ENCODE measurements around the gene C4orf46.

Gene C4orf46

GRCh38 chr4:158649111-158649680, 22.5 kb downstream of the C4orf46 start:
- no CpG with 5 or more reads among the region's 4 CpGs for WGBS, 2 donors (ENCODE audit: extremely low coverage in 2 of 2, insufficient read length in 2 of 2, insufficient replicate concordance in 1 of 2)
- Histone ChIP-seq H3K27me3 (ENCODE audit: control insufficient read depth in 3 of 3, insufficient read depth in 3 of 3, low read depth in 1 of 3, low read length in 3 of 3) (no peaks in the 10 kb centered on the region), H2BK15ac (ENCODE audit: low read length) (no peak overlapping the region), H3K4me3 (ENCODE audit: low read length in 2 of 2) (no peak overlapping the region), H3K23ac (ENCODE audit: low read depth, low read length, poor library complexity) (no peak overlapping the region), H2BK12ac (ENCODE audit: low read length) (no peak overlapping the region), H3K18ac (ENCODE audit: low read length) (no peak overlapping the region), H3K36me3 (replicated peaks in 1 of 2; ENCODE audit: control insufficient read depth in 2 of 2, insufficient read depth in 2 of 2, low read length in 2 of 2) (no peaks in the 10 kb centered on the region), H2AFZ (ENCODE audit: low read length) (no peak overlapping the region), H4K91ac (ENCODE audit: low read depth, low read length, poor library complexity) (no peak overlapping the region), H2AK5ac (ENCODE audit: low read depth, low read length) (no peak overlapping the region), H3K9ac (ENCODE audit: low read depth, low read length, poor library complexity) (no peak overlapping the region), H3K4me1 (ENCODE audit: control insufficient read depth in 2 of 2, insufficient read depth in 1 of 2, low read depth in 1 of 2, low read length in 2 of 2) (no peaks in the 10 kb centered on the region), H3K9me3 (replicated peaks in 1 of 2; ENCODE audit: control insufficient read depth in 2 of 2, insufficient read depth in 1 of 2, low read depth in 1 of 2, low read length in 2 of 2) (no peaks in the 10 kb centered on the region), H3K4me2 (ENCODE audit: insufficient read depth, low read length, poor library complexity, severe bottlenecking) (no peak overlapping the region), H3K27ac (replicated peaks; ENCODE audit: low read length) (no peak overlapping the region), H2BK5ac (ENCODE audit: low read length) (no peak overlapping the region), H3K4ac (ENCODE audit: low read length) (no peak overlapping the region), H3K79me1 (ENCODE audit: low read depth, low read length) (no peaks in the 10 kb centered on the region), H2BK120ac (ENCODE audit: low read depth, low read length) (no peak overlapping the region), H3K14ac (ENCODE audit: low read length) (no peak overlapping the region), H4K8ac (ENCODE audit: low read depth, low read length) (no peak overlapping the region)
- no peak for DNase-seq (ENCODE audit: low spot score)

GRCh38 chr4:158644760-158645159, 26.9 kb downstream of the C4orf46 start:
- Histone ChIP-seq H2BK120ac (ENCODE audit: low read depth, low read length) (no peak overlapping the region), H2AK5ac (ENCODE audit: low read depth, low read length) (no peak overlapping the region), H4K91ac (ENCODE audit: low read depth, low read length, poor library complexity) (no peak overlapping the region), H3K14ac (ENCODE audit: low read length) (no peak overlapping the region), H3K4me1 (ENCODE audit: control insufficient read depth in 2 of 2, insufficient read depth in 1 of 2, low read depth in 1 of 2, low read length in 2 of 2) (no peaks in the 10 kb centered on the region), H3K4ac (ENCODE audit: low read length) (no peak overlapping the region), H3K18ac (ENCODE audit: low read length) (no peak overlapping the region), H2BK12ac (ENCODE audit: low read length) (no peak overlapping the region), H2BK15ac (ENCODE audit: low read length) (no peak overlapping the region), H2AFZ (ENCODE audit: low read length) (no peak overlapping the region), H3K9me3 (replicated peaks in 1 of 2; ENCODE audit: control insufficient read depth in 2 of 2, insufficient read depth in 1 of 2, low read depth in 1 of 2, low read length in 2 of 2) (no peaks in the 10 kb centered on the region), H3K27ac (replicated peaks; ENCODE audit: low read length) (no peak overlapping the region), H3K27me3 (ENCODE audit: control insufficient read depth in 3 of 3, insufficient read depth in 3 of 3, low read depth in 1 of 3, low read length in 3 of 3) (no peaks in the 10 kb centered on the region), H4K8ac (ENCODE audit: low read depth, low read length) (no peak overlapping the region), H3K9ac (ENCODE audit: low read depth, low read length, poor library complexity) (no peak overlapping the region), H3K36me3 (replicated peaks in 1 of 2; ENCODE audit: control insufficient read depth in 2 of 2, insufficient read depth in 2 of 2, low read length in 2 of 2) (no peaks in the 10 kb centered on the region), H3K79me1 (ENCODE audit: low read depth, low read length) (no peaks in the 10 kb centered on the region), H3K4me2 (ENCODE audit: insufficient read depth, low read length, poor library complexity, severe bottlenecking) (no peak overlapping the region), H2BK5ac (ENCODE audit: low read length) (no peak overlapping the region), H3K4me3 (ENCODE audit: low read length in 2 of 2) (no peak overlapping the region), H3K23ac (ENCODE audit: low read depth, low read length, poor library complexity) (no peak overlapping the region)
- no CpG with 5 or more reads among the region's 3 CpGs for WGBS, 2 donors (ENCODE audit: extremely low coverage in 2 of 2, insufficient read length in 2 of 2, insufficient replicate concordance in 1 of 2)
- no peak for DNase-seq (ENCODE audit: low spot score)

- Histone ChIP-seq H2BK5ac (ENCODE audit: low read length) (no peak overlapping the region), H3K23ac (ENCODE audit: low read depth, low read length, poor library complexity) (no peak overlapping the region), H3K9ac (ENCODE audit: low read depth, low read length, poor library complexity) (no peak overlapping the region), H4K91ac (ENCODE audit: low read depth, low read length, poor library complexity) (no peak overlapping the region), H3K4me2 (ENCODE audit: insufficient read depth, low read length, poor library complexity, severe bottlenecking) (no peak overlapping the region), H3K27me3 (ENCODE audit: control insufficient read depth in 3 of 3, insufficient read depth in 3 of 3, low read depth in 1 of 3, low read length in 3 of 3) (no peaks in the 10 kb centered on the region), H3K4ac (ENCODE audit: low read length) (no peak overlapping the region), H2AK5ac (ENCODE audit: low read depth, low read length) (no peak overlapping the region), H2BK120ac (ENCODE audit: low read depth, low read length) (no peak overlapping the region), H3K79me1 (ENCODE audit: low read depth, low read length) (no peaks in the 10 kb centered on the region), H3K4me3 (ENCODE audit: low read length in 2 of 2) (no peak overlapping the region), H3K27ac (replicated peaks; ENCODE audit: low read length) (no peak overlapping the region), H2AFZ (ENCODE audit: low read length) (no peak overlapping the region), H2BK12ac (ENCODE audit: low read length) (no peak overlapping the region), H3K9me3 (replicated peaks in 1 of 2; ENCODE audit: control insufficient read depth in 2 of 2, insufficient read depth in 1 of 2, low read depth in 1 of 2, low read length in 2 of 2) (no peaks in the 10 kb centered on the region), H3K36me3 (replicated peaks in 1 of 2; ENCODE audit: control insufficient read depth in 2 of 2, insufficient read depth in 2 of 2, low read length in 2 of 2) (no peaks in the 10 kb centered on the region), H3K14ac (ENCODE audit: low read length) (no peak overlapping the region), H3K4me1 (ENCODE audit: control insufficient read depth in 2 of 2, insufficient read depth in 1 of 2, low read depth in 1 of 2, low read length in 2 of 2) (no peaks in the 10 kb centered on the region), H4K8ac (ENCODE audit: low read depth, low read length) (no peak overlapping the region), H2BK15ac (ENCODE audit: low read length) (no peak overlapping the region), H3K18ac (ENCODE audit: low read length) (no peak overlapping the region)
- DNase-seq (ENCODE audit: low spot score), result no peak
- no CpG with 5 or more reads among the region's 5 CpGs for WGBS, 2 donors (ENCODE audit: extremely low coverage in 2 of 2, insufficient read length in 2 of 2, insufficient replicate concordance in 1 of 2)
These were observed 27.3 kb downstream of the C4orf46 start for GRCh38 chr4:158644356-158644755.

- Histone ChIP-seq H3K27ac (replicated peaks; ENCODE audit: low read length) (no peak overlapping the region), H2AFZ (ENCODE audit: low read length) (no peak overlapping the region), H3K9me3 (replicated peaks in 1 of 2; ENCODE audit: control insufficient read depth in 2 of 2, insufficient read depth in 1 of 2, low read depth in 1 of 2, low read length in 2 of 2) (no peaks in the 10 kb centered on the region), H3K4me3 (ENCODE audit: low read length in 2 of 2) (no peak overlapping the region), H3K18ac (ENCODE audit: low read length) (no peak overlapping the region), H2BK15ac (ENCODE audit: low read length) (no peak overlapping the region), H3K4me2 (ENCODE audit: insufficient read depth, low read length, poor library complexity, severe bottlenecking) (no peak overlapping the region), H3K14ac (ENCODE audit: low read length) (no peak overlapping the region), H3K23ac (ENCODE audit: low read depth, low read length, poor library complexity) (no peak overlapping the region), H2BK120ac (ENCODE audit: low read depth, low read length) (no peak overlapping the region), H4K91ac (ENCODE audit: low read depth, low read length, poor library complexity) (no peak overlapping the region), H3K27me3 (ENCODE audit: control insufficient read depth in 3 of 3, insufficient read depth in 3 of 3, low read depth in 1 of 3, low read length in 3 of 3) (no peaks in the 10 kb centered on the region), H3K4ac (ENCODE audit: low read length) (no peak overlapping the region), H3K9ac (ENCODE audit: low read depth, low read length, poor library complexity) (no peak overlapping the region), H4K8ac (ENCODE audit: low read depth, low read length) (no peak overlapping the region), H2AK5ac (ENCODE audit: low read depth, low read length) (no peak overlapping the region), H2BK5ac (ENCODE audit: low read length) (no peak overlapping the region), H3K79me1 (ENCODE audit: low read depth, low read length) (no peaks in the 10 kb centered on the region), H3K36me3 (replicated peaks in 1 of 2; ENCODE audit: control insufficient read depth in 2 of 2, insufficient read depth in 2 of 2, low read length in 2 of 2) (no peaks in the 10 kb centered on the region), H3K4me1 (ENCODE audit: control insufficient read depth in 2 of 2, insufficient read depth in 1 of 2, low read depth in 1 of 2, low read length in 2 of 2) (no peaks in the 10 kb centered on the region), H2BK12ac (ENCODE audit: low read length) (no peak overlapping the region)
- WGBS, 2 donors (ENCODE audit: extremely low coverage in 2 of 2, insufficient read length in 2 of 2, insufficient replicate concordance in 1 of 2), result no CpG with 5 or more reads among the region's 1 CpG
- DNase-seq (ENCODE audit: low spot score), result no peak
These were observed 35.1 kb downstream of the C4orf46 start for GRCh38 chr4:158636619-158637018.
